Gastroesophageal sphincter (tissue), 3 donors: Measurements from ENCODE around the gene GRAMD4.

Source experiments
- POLR2A ChIP-seq, 2 donors: fragments of 450-650 bp; IDR thresholded peaks; one replicate each; pipeline ENCODE4 v1.6.1; 2017; ENCODE audit warnings: antibody characterized with exemption in 2 of 2, mild to moderate bottlenecking in 2 of 2, moderate library complexity in 1 of 2
- TF ChIP-seq, protein P1 (sequence below), 4 experiments: fragments of 200-600 bp in 2 of 4; fragments of 450-650 bp in 2 of 4; sonication (generic) in 1 of 4; IDR thresholded peaks; one replicate each; pipeline ENCODE4 v1.5.1; 2017 to 2019; ENCODE audit warnings: antibody characterized with exemption in 4 of 4, mild to moderate bottlenecking in 2 of 4, moderate library complexity in 2 of 4

DNA sequence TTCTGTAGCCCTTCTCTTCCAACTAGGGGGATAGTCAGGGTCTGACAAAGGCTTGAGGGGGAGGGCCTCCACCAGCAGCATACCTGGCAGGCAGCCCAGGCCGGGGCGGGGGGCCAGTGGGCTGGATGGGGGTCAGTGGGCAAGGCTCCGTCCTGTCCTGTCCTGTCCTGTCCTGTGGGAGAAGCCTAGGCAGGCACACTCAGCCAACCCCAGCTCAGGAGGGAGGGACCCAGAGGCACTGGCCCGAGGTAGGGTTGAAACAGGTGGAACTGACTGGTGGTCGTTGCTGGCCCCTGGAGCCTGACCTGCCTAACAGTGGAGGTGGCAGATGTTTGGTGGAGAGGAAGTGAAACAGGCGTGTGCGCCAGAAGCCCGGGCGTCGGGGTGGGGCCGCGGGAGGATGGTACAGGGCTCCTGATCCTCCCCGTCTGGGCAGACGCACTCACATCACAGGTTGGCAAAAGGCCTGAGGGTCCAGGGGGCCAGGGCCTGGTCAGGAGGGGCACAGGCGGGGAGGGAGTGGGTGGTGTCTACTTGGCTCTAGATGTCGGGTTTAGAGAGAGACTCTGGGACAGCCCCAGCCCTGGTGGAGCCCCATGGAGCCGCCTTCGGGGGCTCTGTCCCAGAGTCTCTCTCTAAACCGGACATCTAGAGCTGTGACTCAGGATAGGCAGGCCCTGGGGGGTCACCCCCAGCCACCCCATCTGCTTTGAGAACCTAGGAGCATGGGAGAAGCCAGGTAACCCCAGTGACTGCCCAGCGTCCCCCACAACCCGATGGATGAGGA, 32.5 kb upstream of the GRAMD4 start:
- TF ChIP-seq, protein P1, sequence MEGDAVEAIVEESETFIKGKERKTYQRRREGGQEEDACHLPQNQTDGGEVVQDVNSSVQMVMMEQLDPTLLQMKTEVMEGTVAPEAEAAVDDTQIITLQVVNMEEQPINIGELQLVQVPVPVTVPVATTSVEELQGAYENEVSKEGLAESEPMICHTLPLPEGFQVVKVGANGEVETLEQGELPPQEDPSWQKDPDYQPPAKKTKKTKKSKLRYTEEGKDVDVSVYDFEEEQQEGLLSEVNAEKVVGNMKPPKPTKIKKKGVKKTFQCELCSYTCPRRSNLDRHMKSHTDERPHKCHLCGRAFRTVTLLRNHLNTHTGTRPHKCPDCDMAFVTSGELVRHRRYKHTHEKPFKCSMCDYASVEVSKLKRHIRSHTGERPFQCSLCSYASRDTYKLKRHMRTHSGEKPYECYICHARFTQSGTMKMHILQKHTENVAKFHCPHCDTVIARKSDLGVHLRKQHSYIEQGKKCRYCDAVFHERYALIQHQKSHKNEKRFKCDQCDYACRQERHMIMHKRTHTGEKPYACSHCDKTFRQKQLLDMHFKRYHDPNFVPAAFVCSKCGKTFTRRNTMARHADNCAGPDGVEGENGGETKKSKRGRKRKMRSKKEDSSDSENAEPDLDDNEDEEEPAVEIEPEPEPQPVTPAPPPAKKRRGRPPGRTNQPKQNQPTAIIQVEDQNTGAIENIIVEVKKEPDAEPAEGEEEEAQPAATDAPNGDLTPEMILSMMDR (IDR thresholded peaks at IDR 0.05), result no peak
- TF ChIP-seq POLR2A (IDR thresholded peaks at IDR 0.05), result no peak
